CD1c-positive myeloid dendritic cell (primary cell): ENCODE measurements around the gene KRT84.

Source experiments
- DNase-seq: peaks from one replicate; pipeline ENCODE4 v3.0.0-alpha.2; 2016; ENCODE audit errors: extremely low spot score

Gene KRT84

GRCh38 chr12:52342781-52343490 lies 42.5 kb downstream of the KRT84 start:
- no peak for DNase-seq

DNA sequence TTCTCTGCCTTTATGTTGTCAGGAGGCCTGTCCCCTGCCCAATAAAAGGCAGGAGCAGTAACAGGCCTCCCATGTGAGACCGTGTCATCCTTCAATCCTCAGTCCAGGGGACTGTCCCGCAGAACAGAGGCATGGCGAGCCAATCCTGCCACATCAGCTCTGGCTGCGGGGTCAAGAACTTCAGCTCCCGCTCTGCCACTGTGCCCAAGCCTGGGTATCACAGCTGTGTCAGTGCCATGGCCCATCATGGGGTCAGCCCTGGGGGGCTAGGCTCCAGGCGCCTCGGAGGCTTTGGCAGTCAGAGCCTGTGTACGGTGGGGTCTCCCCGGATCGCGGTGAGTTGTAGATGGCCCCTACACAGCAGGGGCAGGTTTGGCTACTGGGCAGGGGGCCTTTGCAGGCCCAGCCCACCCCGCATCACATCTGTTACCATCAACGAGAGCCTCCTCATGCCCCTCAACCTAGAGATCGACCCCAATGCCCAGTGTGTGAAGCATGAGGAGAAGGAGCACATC lies 44.3 kb downstream of the KRT84 start:
- DNase-seq, result no peak

DNA sequence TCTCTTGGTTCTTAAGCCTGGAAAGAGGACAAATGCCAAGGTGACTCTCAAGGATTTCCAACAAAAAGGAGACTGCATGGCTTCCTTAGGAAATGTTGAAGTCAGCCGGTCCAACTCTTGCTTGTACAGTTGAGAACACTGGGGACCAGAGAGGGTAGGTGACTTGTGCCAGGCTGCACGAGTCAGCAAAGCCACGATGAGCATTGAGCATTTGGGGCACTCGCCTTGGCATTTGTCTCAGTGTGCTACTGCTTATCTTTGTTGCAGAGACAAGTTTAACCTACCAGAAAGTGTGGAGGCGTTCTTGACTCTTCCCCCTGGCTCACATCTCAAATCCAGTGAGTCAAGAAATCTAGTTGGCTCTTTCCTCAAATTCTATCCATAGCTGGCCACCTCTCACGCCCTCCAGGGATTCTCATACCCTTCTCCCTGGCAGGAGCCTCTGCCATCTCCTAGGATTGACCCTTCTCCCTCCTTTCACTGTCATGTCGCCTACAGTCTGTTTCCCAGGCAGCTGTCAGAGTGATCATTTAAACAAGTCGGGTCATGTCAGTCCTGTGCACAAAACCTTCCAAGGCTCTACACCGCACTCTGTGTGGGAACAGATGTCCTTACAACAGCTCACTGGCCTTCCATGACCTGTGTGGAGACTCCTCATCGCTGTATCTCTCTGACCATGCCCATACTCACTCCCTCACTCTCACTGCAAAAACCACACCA lies 47.1 kb downstream of the KRT84 start:
- no peak for DNase-seq

- DNase-seq, result no peak
These were observed 48.4 kb downstream of the KRT84 start for GRCh38 chr12:52337054-52337453.

DNA sequence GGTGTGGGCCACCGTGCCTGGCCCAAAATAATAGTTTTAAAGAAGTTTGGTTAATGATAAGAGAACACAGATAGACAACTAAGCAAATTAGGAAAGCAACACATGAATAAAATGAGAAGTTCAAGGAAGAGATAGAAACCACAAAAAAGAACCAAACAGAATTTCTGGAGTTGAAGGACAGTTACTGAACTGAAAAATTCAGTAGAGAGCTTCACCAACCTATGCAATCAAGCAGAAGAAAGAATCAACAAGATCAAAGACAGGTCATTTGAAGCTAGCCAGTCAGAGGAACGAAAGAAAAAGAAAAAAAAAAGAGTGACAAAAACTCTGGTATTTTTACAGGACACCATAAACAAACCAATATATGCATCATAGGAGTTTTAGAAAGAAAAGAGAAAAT lies 48.8 kb downstream of the KRT84 start:
- no peak for DNase-seq

DNA sequence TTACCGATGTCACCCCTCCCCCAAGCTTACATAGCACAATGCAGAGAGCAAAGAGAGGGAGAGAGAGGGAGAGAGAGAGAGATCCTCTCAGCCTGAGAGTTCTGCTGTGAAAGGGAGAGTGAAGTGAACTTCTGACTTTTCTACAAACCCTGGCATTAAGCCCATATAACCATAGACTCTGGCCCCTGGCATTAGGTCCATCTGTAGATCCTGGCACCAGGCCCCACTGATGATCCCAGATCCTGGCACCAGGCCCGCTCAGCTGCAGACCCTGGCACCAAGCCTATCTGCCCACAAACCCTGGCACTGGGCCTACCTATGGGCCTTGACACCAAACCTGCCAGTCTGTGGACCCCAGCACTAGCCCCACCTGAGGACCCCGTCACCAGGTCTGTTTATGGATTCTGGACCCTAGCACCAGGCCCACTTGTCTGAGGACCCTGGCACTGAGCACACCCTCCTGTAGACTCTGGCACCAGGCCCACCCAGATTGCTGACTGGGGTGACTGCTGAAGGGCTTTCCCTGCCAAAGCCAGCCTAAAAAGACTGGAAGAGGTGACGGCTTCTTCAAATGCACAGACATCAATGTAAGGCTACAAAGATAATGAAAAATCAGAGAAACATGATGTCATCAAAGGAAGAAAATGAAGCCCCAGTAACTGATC lies 49.7 kb downstream of the KRT84 start:
- DNase-seq, result no peak

GRCh38 chr12:52334185-52334584 lies 51.3 kb downstream of the KRT84 start:
- no peak for DNase-seq

DNA sequence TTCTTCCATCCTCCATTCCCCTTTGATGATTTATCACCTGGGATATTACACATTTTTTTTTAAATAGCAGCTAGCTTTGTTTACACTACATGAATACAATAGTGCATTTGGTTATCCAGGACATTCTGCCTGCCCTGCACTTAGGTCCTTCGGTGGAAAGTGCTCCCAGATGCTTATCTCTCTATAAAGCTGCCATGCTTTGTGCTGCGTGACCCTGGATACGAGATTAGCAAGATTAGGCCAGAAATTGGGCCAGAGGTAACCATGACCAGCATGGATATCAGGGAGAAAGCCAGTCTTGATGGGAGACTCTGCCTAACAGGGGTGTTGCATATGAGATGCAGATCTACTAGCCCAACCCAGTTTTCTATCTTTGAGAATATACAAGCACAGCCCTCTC lies 52.1 kb downstream of the KRT84 start:
- DNase-seq, result no peak

GRCh38 chr12:52332381-52332780 lies 53.1 kb downstream of the KRT84 start:
- DNase-seq, result no peak

DNA sequence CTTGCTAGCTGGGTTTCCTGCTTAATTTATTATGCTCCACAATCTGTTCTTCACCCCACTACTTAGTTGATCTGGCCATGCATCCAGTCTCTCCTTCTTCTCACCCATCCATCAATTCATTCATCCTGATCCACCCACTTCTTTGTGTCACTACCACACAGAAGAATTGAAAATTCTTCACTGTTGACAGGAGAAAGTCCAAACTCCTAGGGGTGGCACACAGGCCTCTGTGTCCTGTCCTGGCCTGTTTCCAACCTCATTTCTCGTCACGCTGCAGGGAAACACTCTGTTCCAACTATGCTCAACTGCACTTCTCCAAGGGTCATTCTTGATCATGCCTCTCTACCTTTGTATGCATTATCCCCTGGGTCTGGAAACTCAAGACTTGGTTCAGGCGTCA lies 53.6 kb downstream of the KRT84 start:
- DNase-seq, result no peak

GRCh38 chr12:52331039-52331438 lies 54.4 kb downstream of the KRT84 start:
- no peak for DNase-seq

GRCh38 chr12:52327830-52328500 lies 57.5 kb downstream of the KRT84 start:
- DNase-seq, result no peak
